Stomach (tissue), 4 donors: ENCODE results near the gene ZNHIT3.

Experiments used
- CTCF ChIP-seq, 7 experiments: fragments of 450-650 bp in 4 of 7; fragments of 200-600 bp in 3 of 7; sonication (generic) in 3 of 7; IDR thresholded peaks; one replicate each; pipeline ENCODE4 v1.5.1; 2016 to 2019; ENCODE audit warnings: antibody characterized with exemption in 7 of 7, control low read depth in 2 of 7, mild to moderate bottlenecking in 1 of 7
- EP300 ChIP-seq: sonication (generic); formaldehyde crosslinking; IDR thresholded peaks from one replicate; pipeline ENCODE4 v1.6.1; 2017; ENCODE audit warnings: antibody characterized with exemption
- POLR2A ChIP-seq, 4 donors: fragments of 450-650 bp; IDR thresholded peaks; one replicate each; pipeline ENCODE4 v1.6.1; 2016; ENCODE audit warnings: antibody characterized with exemption in 4 of 4, control low read depth in 2 of 4, mild to moderate bottlenecking in 1 of 4, moderate library complexity in 1 of 4
- POLR2AphosphoS5 ChIP-seq, 3 donors: sonication (generic); formaldehyde crosslinking; IDR thresholded peaks; one replicate each; pipeline ENCODE4 v1.6.1; 2016; ENCODE audit warnings: antibody characterized with exemption in 3 of 3

GRCh38 chr17:36459045-36459444 is 27.4 kb upstream of the ZNHIT3 start:
- no peak for TF ChIP-seq CTCF (IDR thresholded peaks at IDR 0.05)
- TF ChIP-seq POLR2A (IDR thresholded peaks at IDR 0.05): no peak
- TF ChIP-seq POLR2AphosphoS5 (IDR thresholded peaks at IDR 0.05): no peak
- no peak for TF ChIP-seq EP300
